ENCODE measurements around the gene HTR3D. TPM values are rescaled to one million over a fixed set of nuclear protein-coding genes. Genes with fewer than 3 reads are reported as not detected.

Gene HTR3D
- polyA plus RNA-seq (2012; ENCODE audit: missing spikeins): not detected

DNA sequence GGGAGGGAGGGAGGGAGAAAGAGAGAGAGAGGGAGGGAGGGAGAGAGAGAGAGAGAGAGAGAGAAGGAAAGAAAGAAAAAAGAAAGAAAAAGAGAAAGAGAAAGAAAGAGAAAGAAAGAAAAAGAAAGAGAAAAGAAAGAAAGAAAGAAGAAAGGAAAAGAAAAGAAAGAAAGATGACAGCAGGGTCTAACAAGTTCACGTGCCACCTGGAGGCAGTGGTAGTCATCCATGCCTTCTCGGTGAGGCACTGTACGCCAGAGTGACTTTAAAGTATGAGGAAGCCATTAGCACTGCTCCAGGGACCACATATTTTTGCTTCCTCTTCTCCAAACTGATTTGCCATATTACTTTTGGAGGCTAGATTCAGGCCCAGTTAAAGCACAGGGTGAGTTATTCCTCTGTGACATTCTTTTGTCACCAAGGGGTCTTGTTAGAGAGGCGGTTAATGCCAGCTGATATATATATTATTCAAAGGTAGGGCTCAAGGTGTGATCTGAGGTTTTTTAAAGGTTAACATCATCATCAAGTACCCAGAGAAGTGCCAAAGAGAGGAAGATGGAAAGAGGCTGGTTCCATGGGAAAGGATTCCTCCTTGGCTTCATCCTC, at the start of gene HTR3D:
Gene HTR3D, plus strand, starts transcription at position 556 of the 606 bp plus-strand sequence. Its CDS starts 0 bp downstream, at position 556.
- TF ChIP-seq TAF1 (IDR thresholded peaks at IDR 0.05; ENCODE audit: borderline replicate concordance, low read depth, low read length) (no peak), POLR2AphosphoS5 (IDR thresholded peaks at IDR 0.05; ENCODE audit: low read depth, low read length) (no peak), POLR2A (IDR thresholded peaks at IDR 0.05; ENCODE audit: low read depth, low read length) (no peak)
- DNase-seq (ENCODE audit: insufficient read length) (no peak), FAIRE-seq (no peak)

GRCh38 chr3:183981990-183982644, 49.4 kb upstream of the HTR3D start:
- TF ChIP-seq TAF1 (IDR thresholded peaks at IDR 0.05; ENCODE audit: borderline replicate concordance, low read depth, low read length) (no peak), POLR2AphosphoS5 (IDR thresholded peaks at IDR 0.05; ENCODE audit: low read depth, low read length) (no peak), POLR2A (IDR thresholded peaks at IDR 0.05; ENCODE audit: low read depth, low read length) (no peak)
- no peak for FAIRE-seq
- DNase-seq (ENCODE audit: insufficient read length): no peak

GRCh38 chr3:183984127-183984740, 47.3 kb upstream of the HTR3D start:
- DNase-seq (ENCODE audit: insufficient read length) (no peak), FAIRE-seq (no peak)
- TF ChIP-seq POLR2A (IDR thresholded peaks at IDR 0.05; ENCODE audit: low read depth, low read length): no peak

GRCh38 chr3:183984749-183985729, 46.5 kb upstream of the HTR3D start:
- TF ChIP-seq POLR2AphosphoS5 (IDR thresholded peaks at IDR 0.05; ENCODE audit: low read depth, low read length) (no peak), POLR2A (IDR thresholded peaks at IDR 0.05; ENCODE audit: low read depth, low read length) (no peak), TAF1 (IDR thresholded peaks at IDR 0.05; ENCODE audit: borderline replicate concordance, low read depth, low read length) (no peak)
- DNase-seq (ENCODE audit: insufficient read length) (no peak), FAIRE-seq (no peak)

DNA sequence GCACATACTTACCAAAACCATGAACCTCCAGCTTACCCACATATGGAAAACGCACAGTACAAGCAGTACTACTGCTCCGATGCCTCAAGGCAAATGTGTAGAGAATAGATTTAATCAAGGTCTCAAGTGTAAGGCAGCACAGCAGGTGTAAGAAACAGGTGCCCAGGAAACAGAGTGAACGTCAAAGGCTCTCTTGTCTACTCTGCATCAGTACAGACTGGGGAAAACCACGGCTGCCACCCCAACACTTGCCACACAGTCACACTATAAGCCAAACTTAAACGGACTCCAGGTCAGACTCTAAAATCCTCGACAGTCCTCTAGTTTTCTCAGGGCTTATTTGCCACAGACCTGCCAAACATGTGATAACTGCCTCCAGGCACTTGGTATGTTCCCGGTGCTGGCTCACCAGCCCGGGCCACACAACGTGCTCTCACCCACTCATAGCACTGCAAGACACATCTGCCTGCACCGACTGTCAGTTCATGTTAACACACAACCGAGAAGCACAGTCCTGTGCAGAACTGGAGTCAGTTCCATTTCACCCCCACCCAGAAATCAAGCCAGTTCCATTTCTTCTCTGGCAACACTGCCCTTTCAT, 44.4 kb upstream of the HTR3D start:
- no peak for FAIRE-seq
- DNase-seq (ENCODE audit: insufficient read length): no peak
- TF ChIP-seq POLR2A (IDR thresholded peaks at IDR 0.05; ENCODE audit: low read depth, low read length): no peak
- no peak for TF ChIP-seq POLR2AphosphoS5 (IDR thresholded peaks at IDR 0.05; ENCODE audit: low read depth, low read length)
- no peak for TF ChIP-seq TAF1 (IDR thresholded peaks at IDR 0.05; ENCODE audit: borderline replicate concordance, low read depth, low read length)

- no peak for DNase-seq (ENCODE audit: insufficient read length)
- TF ChIP-seq TAF1 (IDR thresholded peaks at IDR 0.05; ENCODE audit: borderline replicate concordance, low read depth, low read length): no peak
- FAIRE-seq: no peak
These were observed 43.2 kb upstream of the HTR3D start for GRCh38 chr3:183988216-183988790.

- TF ChIP-seq POLR2A (IDR thresholded peaks at IDR 0.05; ENCODE audit: low read depth, low read length) (no peak), POLR2AphosphoS5 (IDR thresholded peaks at IDR 0.05; ENCODE audit: low read depth, low read length) (no peak), TAF1 (IDR thresholded peaks at IDR 0.05; ENCODE audit: borderline replicate concordance, low read depth, low read length) (no peak)
- FAIRE-seq (no peak), DNase-seq (ENCODE audit: insufficient read length) (no peak)
These were observed 40.1 kb upstream of the HTR3D start for GRCh38 chr3:183991403-183991802.

GRCh38 chr3:184001761-184002160, 29.8 kb upstream of the HTR3D start:
- DNase-seq (ENCODE audit: insufficient read length) (no peak), FAIRE-seq (no peak)
- no peak for TF ChIP-seq POLR2A (IDR thresholded peaks at IDR 0.05; ENCODE audit: low read depth, low read length)
- no peak for TF ChIP-seq POLR2AphosphoS5 (IDR thresholded peaks at IDR 0.05; ENCODE audit: low read depth, low read length)
- TF ChIP-seq TAF1 (IDR thresholded peaks at IDR 0.05; ENCODE audit: borderline replicate concordance, low read depth, low read length): no peak

DNA sequence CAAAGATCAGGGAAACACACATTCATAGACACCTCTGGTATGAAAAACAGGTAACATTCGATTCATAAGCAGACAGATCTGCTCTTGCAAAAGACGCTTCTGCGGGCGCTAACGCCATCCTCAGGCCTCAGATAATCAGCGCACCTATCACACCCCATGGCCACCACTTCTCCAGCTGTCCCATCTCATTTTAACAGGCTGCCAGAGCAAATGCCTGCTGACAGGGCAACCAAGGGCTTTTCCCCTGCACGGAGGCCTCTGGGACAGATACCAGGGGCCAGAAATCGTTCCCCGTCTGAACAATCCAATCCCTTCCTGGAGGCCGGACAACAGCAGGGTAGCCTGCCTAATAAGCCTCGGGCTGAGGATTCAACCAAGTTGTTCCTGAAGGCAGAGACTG, 29.1 kb upstream of the HTR3D start:
- TF ChIP-seq POLR2A (IDR thresholded peaks at IDR 0.05; ENCODE audit: low read depth, low read length): no peak
- TF ChIP-seq TAF1 (IDR thresholded peaks at IDR 0.05; ENCODE audit: borderline replicate concordance, low read depth, low read length): no peak
- no peak for TF ChIP-seq POLR2AphosphoS5 (IDR thresholded peaks at IDR 0.05; ENCODE audit: low read depth, low read length)
- DNase-seq (ENCODE audit: insufficient read length) (no peak), FAIRE-seq (no peak)

DNA sequence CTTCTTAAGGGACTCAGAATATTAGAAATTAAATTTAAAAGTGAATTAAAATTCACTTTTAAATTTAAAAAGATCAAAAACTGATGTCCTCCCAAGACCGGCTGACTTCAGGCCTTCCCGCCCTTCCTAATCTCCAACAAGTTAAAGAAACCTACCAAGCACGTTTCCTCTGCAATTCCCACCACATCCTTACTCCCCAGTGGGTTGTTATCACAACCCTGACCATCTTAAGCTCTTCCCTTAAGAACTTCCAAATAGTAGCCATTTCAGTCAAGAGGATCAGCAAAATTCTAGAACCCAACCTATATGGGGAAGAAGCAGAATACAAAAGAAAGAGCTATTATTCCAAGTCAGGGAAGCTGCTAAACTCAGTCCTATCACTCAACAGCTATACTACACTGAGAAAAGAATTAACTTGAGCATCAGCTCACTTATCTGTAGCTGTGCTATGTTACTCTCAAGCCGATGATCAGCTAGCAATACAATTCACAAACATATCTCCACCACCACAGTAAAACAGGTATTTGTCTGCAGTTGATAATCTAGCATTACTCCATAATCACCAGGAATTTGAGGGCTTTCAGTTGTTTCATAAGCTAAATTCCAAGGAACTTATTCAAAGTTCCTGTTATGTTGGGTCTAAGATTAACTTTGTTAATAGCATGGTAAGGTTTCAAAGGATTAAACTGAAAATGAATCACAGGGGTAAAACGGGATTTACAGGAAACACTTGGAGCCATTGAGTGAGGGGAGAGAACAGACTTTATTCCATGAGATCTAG, 28.2 kb upstream of the HTR3D start:
- FAIRE-seq (no peak), DNase-seq (ENCODE audit: insufficient read length) (no peak)
- TF ChIP-seq POLR2A (IDR thresholded peaks at IDR 0.05; ENCODE audit: low read depth, low read length): no peak
- TF ChIP-seq POLR2AphosphoS5 (IDR thresholded peaks at IDR 0.05; ENCODE audit: low read depth, low read length): no peak
- TF ChIP-seq TAF1 (IDR thresholded peaks at IDR 0.05; ENCODE audit: borderline replicate concordance, low read depth, low read length): no peak

Measured in GM12892 (cell line).